Measurements from ENCODE around the gene MAN1C1. TPM values are rescaled to one million over a fixed set of nuclear protein-coding genes. Genes with fewer than 3 reads are reported as not detected.

MAN1C1 gene
- polyA plus RNA-seq, 1 of the 3 experiments (the other 2 are of a cell fraction) = 0.20 TPM

DNA sequence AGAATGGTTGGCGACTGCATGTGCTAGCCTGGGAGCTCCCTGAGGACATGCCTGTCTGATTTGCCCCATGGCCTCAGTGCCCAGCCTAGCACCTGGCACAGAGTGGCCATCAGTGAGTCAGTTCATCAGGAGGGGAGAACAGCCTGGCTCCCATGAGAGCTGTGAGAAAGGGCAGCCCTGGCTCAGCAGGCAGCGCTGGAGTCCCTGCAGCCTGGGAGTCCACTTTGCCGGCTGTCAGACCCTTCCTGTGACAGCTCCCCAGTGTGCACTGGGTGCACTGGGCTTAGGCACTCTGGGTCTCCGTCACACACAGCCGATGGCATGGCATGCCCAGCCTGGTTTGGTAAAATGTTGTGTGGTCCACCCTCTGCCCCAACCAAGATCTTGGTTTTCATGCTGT lies 44.5 kb upstream of the MAN1C1 start:
- no peaks in the 10 kb centered on the region for H4K20me1 ChIP-seq (ENCODE audit: insufficient read depth)
- H3K4me3 ChIP-seq (ENCODE audit: low read depth in 2 of 2, low read length in 1 of 2) = no peak overlapping the region
- no peaks in the 10 kb centered on the region for H3K36me3 ChIP-seq (replicated peaks in 1 of 2; ENCODE audit: control insufficient read depth in 1 of 2, insufficient read depth in 2 of 2, low read length in 1 of 2)
- H2AFZ ChIP-seq (ENCODE audit: low read depth) = no peak overlapping the region
- ChIA-PET CTCF (interaction anchor here (0.6 to 3.0 kb wide), 26 partner anchors 9 to 238 kb away, joined by 3 to 50 read pairs (median 4); partner anchors contain the start of gene SELENON), POLR2A (no interaction called here)
- no peaks in the 10 kb centered on the region for H3K79me2 ChIP-seq (ENCODE audit: insufficient read depth)
- no peak for DNase-seq
- no peak overlapping the region for H3K9ac ChIP-seq
- peaks cover 7% of the 10 kb centered on the region for H3F3A ChIP-seq (replicated peaks; ENCODE audit: insufficient read depth)
- WGBS (ENCODE audit: low lambda C conversion rate) = 57% methylated on average over 1 of the region's 5 CpGs
- no peaks in the 10 kb centered on the region for H3K9me3 ChIP-seq
- peaks cover 5 to 11% of the 10 kb centered on the region in 2 experiments; a peak in 3 of 4 replicates for H3K4me1 ChIP-seq (ENCODE audit: control insufficient read depth in 1 of 2, insufficient read depth in 2 of 2, low read depth in 1 of 2, low read length in 1 of 2)
- no peaks in the 10 kb centered on the region for H3K9me2 ChIP-seq
- TF ChIP-seq GABPA (IDR thresholded peaks at IDR 0.05; ENCODE audit: low read depth) (no peak), MXI1 (IDR thresholded peaks at IDR 0.05; ENCODE audit: low read depth, low read length) (no peak), YY1 (IDR thresholded peaks at IDR 0.05; ENCODE audit: low read depth) (no peak)
- TF ChIP-seq, protein P1, sequence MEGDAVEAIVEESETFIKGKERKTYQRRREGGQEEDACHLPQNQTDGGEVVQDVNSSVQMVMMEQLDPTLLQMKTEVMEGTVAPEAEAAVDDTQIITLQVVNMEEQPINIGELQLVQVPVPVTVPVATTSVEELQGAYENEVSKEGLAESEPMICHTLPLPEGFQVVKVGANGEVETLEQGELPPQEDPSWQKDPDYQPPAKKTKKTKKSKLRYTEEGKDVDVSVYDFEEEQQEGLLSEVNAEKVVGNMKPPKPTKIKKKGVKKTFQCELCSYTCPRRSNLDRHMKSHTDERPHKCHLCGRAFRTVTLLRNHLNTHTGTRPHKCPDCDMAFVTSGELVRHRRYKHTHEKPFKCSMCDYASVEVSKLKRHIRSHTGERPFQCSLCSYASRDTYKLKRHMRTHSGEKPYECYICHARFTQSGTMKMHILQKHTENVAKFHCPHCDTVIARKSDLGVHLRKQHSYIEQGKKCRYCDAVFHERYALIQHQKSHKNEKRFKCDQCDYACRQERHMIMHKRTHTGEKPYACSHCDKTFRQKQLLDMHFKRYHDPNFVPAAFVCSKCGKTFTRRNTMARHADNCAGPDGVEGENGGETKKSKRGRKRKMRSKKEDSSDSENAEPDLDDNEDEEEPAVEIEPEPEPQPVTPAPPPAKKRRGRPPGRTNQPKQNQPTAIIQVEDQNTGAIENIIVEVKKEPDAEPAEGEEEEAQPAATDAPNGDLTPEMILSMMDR (IDR thresholded peaks at IDR 0.05) = no peak
- H3K27me3 ChIP-seq (ENCODE audit: insufficient read depth) = no peaks in the 10 kb centered on the region
- no peak overlapping the region for H3K27ac ChIP-seq (ENCODE audit: low read depth in 2 of 2, low read length in 1 of 2)
- H3K4me2 ChIP-seq = no peak overlapping the region

DNA sequence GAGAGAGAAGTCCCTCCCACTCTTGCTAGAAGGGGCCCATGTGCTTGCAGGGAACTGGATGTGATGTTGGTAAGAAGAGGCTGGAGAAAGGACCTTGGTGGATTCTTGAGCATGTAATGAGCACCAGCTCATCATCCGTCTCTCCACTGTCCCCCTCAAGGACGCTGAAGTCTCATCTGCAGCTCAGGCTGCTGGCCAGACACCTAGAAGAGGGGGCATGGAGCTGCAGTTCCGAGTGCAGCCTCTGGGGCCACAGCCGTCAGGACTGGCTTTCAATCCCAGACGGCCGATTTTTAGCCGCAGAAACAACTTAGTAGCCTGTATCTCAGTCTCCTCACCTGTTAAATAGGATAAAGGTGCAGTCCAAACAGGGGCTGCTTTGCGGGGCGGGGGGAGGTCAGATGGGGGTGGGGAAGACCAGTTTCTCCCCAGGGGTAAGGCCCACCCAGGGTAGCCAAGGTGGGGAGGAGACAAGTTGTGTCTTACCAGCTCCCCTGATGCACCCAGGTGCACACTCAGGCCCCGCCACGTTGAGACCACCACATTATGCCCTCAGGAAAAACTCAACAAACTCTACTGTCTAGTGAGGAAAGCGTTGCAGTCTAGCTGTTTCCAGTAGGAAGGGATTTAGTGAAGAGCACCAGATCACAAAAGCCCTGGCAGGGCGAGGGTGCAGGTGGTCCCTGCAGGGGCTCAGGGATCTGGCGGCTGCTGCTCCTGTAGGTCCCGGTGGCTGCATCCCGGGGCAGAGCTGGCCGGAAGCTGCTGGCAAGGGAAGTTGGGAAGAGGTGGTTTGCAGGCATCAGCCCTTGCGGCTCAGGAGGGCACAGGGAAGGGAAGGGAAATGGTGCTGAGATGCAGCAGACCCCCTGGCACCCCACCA lies 43.6 kb upstream of the MAN1C1 start:
- TF ChIP-seq, protein P1 (IDR thresholded peaks at IDR 0.05) = peak; percentile 61
- TF ChIP-seq TCF12 (IDR thresholded peaks at IDR 0.05) (no peak), SMC3 (IDR thresholded peaks at IDR 0.05; ENCODE audit: low read depth, low read length) (peak; percentile 22; the same call in 1 of the 2 replicates), RXRA (IDR thresholded peaks at IDR 0.05; ENCODE audit: borderline replicate concordance, low read depth) (no peak), RAD21 (IDR thresholded peaks at IDR 0.05; ENCODE audit: low read length) (peak; percentile 38), NFIC (IDR thresholded peaks at IDR 0.05; ENCODE audit: borderline replicate concordance) (no peak), EZH2phosphoT487 (IDR thresholded peaks at IDR 0.05; ENCODE audit: borderline replicate concordance, low read depth) (no peak)
- TF ChIP-seq, protein P2, sequence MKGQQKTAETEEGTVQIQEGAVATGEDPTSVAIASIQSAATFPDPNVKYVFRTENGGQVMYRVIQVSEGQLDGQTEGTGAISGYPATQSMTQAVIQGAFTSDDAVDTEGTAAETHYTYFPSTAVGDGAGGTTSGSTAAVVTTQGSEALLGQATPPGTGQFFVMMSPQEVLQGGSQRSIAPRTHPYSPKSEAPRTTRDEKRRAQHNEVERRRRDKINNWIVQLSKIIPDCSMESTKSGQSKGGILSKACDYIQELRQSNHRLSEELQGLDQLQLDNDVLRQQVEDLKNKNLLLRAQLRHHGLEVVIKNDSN (IDR thresholded peaks at IDR 0.05; ENCODE audit: borderline replicate concordance, low read depth) = no peak
- Histone ChIP-seq H3K4me1 (ENCODE audit: control insufficient read depth in 1 of 2, insufficient read depth in 2 of 2, low read depth in 1 of 2, low read length in 1 of 2) (peaks cover 9 to 11% of the 10 kb centered on the region in 2 experiments; a peak in 3 of 4 replicates), H3K4me3 (ENCODE audit: low read depth in 2 of 2, low read length in 1 of 2) (no peak overlapping the region), H2AFZ (ENCODE audit: low read depth) (no peak overlapping the region), H3K9me3 (no peaks in the 10 kb centered on the region), H3K4me2 (no peak overlapping the region), H4K20me1 (ENCODE audit: insufficient read depth) (no peaks in the 10 kb centered on the region), H3K36me3 (replicated peaks in 1 of 2; ENCODE audit: control insufficient read depth in 1 of 2, insufficient read depth in 2 of 2, low read length in 1 of 2) (no peaks in the 10 kb centered on the region), H3K9me2 (no peaks in the 10 kb centered on the region), H3K9ac (no peak overlapping the region), H3K27me3 (ENCODE audit: insufficient read depth) (no peaks in the 10 kb centered on the region), H3K79me2 (ENCODE audit: insufficient read depth) (no peaks in the 10 kb centered on the region), H3K27ac (ENCODE audit: low read depth in 2 of 2, low read length in 1 of 2) (no peak overlapping the region), H3F3A (replicated peaks; ENCODE audit: insufficient read depth) (peaks cover 7% of the 10 kb centered on the region)
- peak; percentile 85 for DNase-seq
- POLR2A ChIA-PET = no interaction called here
- WGBS (ENCODE audit: low lambda C conversion rate) = 47% methylated on average over 16 of the region's 18 CpGs
- CTCF ChIA-PET = interaction anchor here (0.6 to 3.0 kb wide), 31 partner anchors 8 to 235 kb away, joined by 3 to 50 read pairs (median 4); partner anchors contain the start of gene SELENON
